HG03108 (cell line): Measurements from ENCODE around the gene SLC2A13.
"Not testable (repeated sequence)": the region's sequence is repeated elsewhere in the genome, so short reads cannot be mapped to it uniquely, and the experiment has no call there.

Source experiments
- ATAC-seq: cut with Tn5 transposase; IDR thresholded peaks from one replicate; pipeline ENCODE4 v1.9.1; 2021; ENCODE audit warnings: moderate library complexity; ENCODE audit not compliant: unreplicated experiment

SLC2A13 gene

GRCh38 chr12:40044396-40044795 lies 61.5 kb downstream of the SLC2A13 start:
- ATAC-seq, result no peak

GRCh38 chr12:40039598-40039997 lies 66.3 kb downstream of the SLC2A13 start:
- ATAC-seq, result no peak

GRCh38 chr12:40038619-40039018 lies 67.3 kb downstream of the SLC2A13 start:
- ATAC-seq, result no peak

GRCh38 chr12:40034712-40035111 lies 71.2 kb downstream of the SLC2A13 start:
- no peak for ATAC-seq

GRCh38 chr12:40034156-40034555 lies 71.7 kb downstream of the SLC2A13 start:
- no peak for ATAC-seq

- no peak for ATAC-seq
Observed at GRCh38 chr12:40033242-40033630, 72.6 kb downstream of the SLC2A13 start.

GRCh38 chr12:40032433-40033241 lies 73.2 kb downstream of the SLC2A13 start:
- ATAC-seq, result no peak

GRCh38 chr12:40031965-40032364 lies 73.9 kb downstream of the SLC2A13 start:
- no peak for ATAC-seq

- ATAC-seq, result not testable (repeated sequence)
Observed at GRCh38 chr12:40030970-40031369, 74.9 kb downstream of the SLC2A13 start.

- no peak for ATAC-seq
Observed at GRCh38 chr12:40028296-40028695, 77.6 kb downstream of the SLC2A13 start.

GRCh38 chr12:40022850-40023249 lies 83.0 kb downstream of the SLC2A13 start:
- ATAC-seq, result no peak

- ATAC-seq, result no peak
Observed at GRCh38 chr12:40020261-40020691, 85.6 kb downstream of the SLC2A13 start.

- no peak for ATAC-seq
Observed at GRCh38 chr12:40017488-40017887, 88.4 kb downstream of the SLC2A13 start.

GRCh38 chr12:40016980-40017379 lies 88.9 kb downstream of the SLC2A13 start:
- ATAC-seq, result no peak

GRCh38 chr12:40015881-40016280 lies 90.0 kb downstream of the SLC2A13 start:
- no peak for ATAC-seq

GRCh38 chr12:40015345-40015744 lies 90.5 kb downstream of the SLC2A13 start:
- no peak for ATAC-seq

- ATAC-seq, result no peak
Observed at GRCh38 chr12:40013847-40014246, 92.0 kb downstream of the SLC2A13 start.

- ATAC-seq, result no peak
Observed at GRCh38 chr12:40013292-40013691, 92.6 kb downstream of the SLC2A13 start.

- no peak for ATAC-seq
Observed at GRCh38 chr12:40012711-40013110, 93.2 kb downstream of the SLC2A13 start.

- no peak for ATAC-seq
Observed at GRCh38 chr12:40011775-40012129, 94.1 kb downstream of the SLC2A13 start.

- peak; percentile 84 for ATAC-seq
Observed at GRCh38 chr12:40010899-40011774, 94.7 kb downstream of the SLC2A13 start.
